Natural killer cell (primary cell): ENCODE measurements around the gene QRFP. TPM values are rescaled to one million over a fixed set of nuclear protein-coding genes. Genes with fewer than 3 reads are reported as not detected.

ENCODE experiments used
- ATAC-seq, 3 donors: fragments of 150-1000 bp in 2 of 3; fragments of 200-7000 bp in 1 of 3; cut with Tn5 transposase; 1 replicate in 1 of 3; 2 replicates in 2 of 3; pipeline ENCODE4 v1.10.0; 2021; ENCODE audit warnings: mild to moderate bottlenecking in 2 of 3, moderate library complexity in 2 of 3
- DNase-seq, 2 donors: peaks; one replicate each; pipeline versions ENCODE4 v3.0.0 to v3.0.0-alpha.2; 2013 to 2021; ENCODE audit warnings: mixed read lengths in 1 of 2
- H3K27ac ChIP-seq: one replicate; pipeline ENCODE4 v1.5.1; 2013; ENCODE audit warnings: mild to moderate bottlenecking, low read length
- H3K27me3 ChIP-seq: one replicate; pipeline ENCODE4 v1.6.1; 2013; ENCODE audit warnings: low read length; ENCODE audit not compliant: control insufficient read depth, insufficient read depth
- H3K36me3 ChIP-seq: one replicate; pipeline ENCODE4 v1.6.1; 2013; ENCODE audit warnings: low read length; ENCODE audit not compliant: control insufficient read depth, insufficient read depth
- H3K4me1 ChIP-seq: one replicate; pipeline ENCODE4 v1.6.1; 2013; ENCODE audit warnings: low read length; ENCODE audit not compliant: control insufficient read depth, insufficient read depth
- H3K4me3 ChIP-seq: one replicate; pipeline ENCODE4 v1.5.1; 2013; ENCODE audit warnings: low read length
- H3K9me3 ChIP-seq: one replicate; pipeline ENCODE4 v1.6.1; 2013; ENCODE audit warnings: low read length; ENCODE audit not compliant: control insufficient read depth, insufficient read depth
- H3K27ac Mint-ChIP-seq, 2 donors: one replicate each; pipeline ENCODE4 v1.8.0; 2022; ENCODE audit warnings: mild to moderate bottlenecking in 2 of 2, mixed read lengths in 2 of 2, moderate library complexity in 1 of 2
- H3K27me3 Mint-ChIP-seq, 2 donors: one replicate each; pipeline ENCODE4 v1.8.0; 2022; ENCODE audit warnings: low read depth in 2 of 2, mixed read lengths in 2 of 2
- H3K36me3 Mint-ChIP-seq: one replicate; pipeline ENCODE4 v1.8.0; 2022; ENCODE audit warnings: mixed read lengths
- H3K4me1 Mint-ChIP-seq, 2 donors: one replicate each; pipeline ENCODE4 v1.8.0; 2022; ENCODE audit warnings: mixed read lengths in 2 of 2
- H3K4me3 Mint-ChIP-seq: one replicate; pipeline ENCODE4 v1.8.0; 2022; ENCODE audit warnings: mild to moderate bottlenecking, moderate library complexity, mixed read lengths
- H3K9me3 Mint-ChIP-seq, 2 donors: one replicate each; pipeline ENCODE4 v1.8.0; 2022; ENCODE audit warnings: mixed read lengths in 2 of 2
- CTCF ChIP-seq: fragments of 200-600 bp; IDR thresholded peaks from one replicate; pipeline ENCODE4 v1.8.0; 2022; ENCODE audit warnings: antibody characterized with exemption
- WGBS: methylation state at CpG from one replicate; pipeline ENCODE4 v1.1.7; 2013; ENCODE audit warnings: missing lambda C conversion rate; ENCODE audit not compliant: insufficient coverage; 5-methylcytosine and 5-hydroxymethylcytosine counted together
- intact Hi-C: fragments of 100-400 bp; cut with micrococcal nuclease; formaldehyde crosslinking; loops from one replicate; pipeline ENCODE4 v1.14.2; 2022
- total RNA-seq, 4 donors: library from RNA; stranded (reverse); fragments of 120-200 nt in 1 of 4; gene quantifications; one replicate each; pipeline versions ENCODE4 v1.2.3 to v1.2.4, GENCODE V29; 2013 to 2022

Gene QRFP
- total RNA-seq, 3 donors from 2014 or later (not counting 1 experiment from before 2014, with no cell fraction given), result not detected

GRCh38 chr9:130890124-130890523 is 6.5 kb downstream of the QRFP start:
- Histone ChIP-seq H3K27ac (no peak overlapping the region), H3K36me3 (peaks cover 35% of the 10 kb centered on the region), H3K4me3 (no peak overlapping the region), H3K9me3 (no peaks in the 10 kb centered on the region), H3K27me3 (no peaks in the 10 kb centered on the region), H3K4me1 (peaks cover 9% of the 10 kb centered on the region)
- no peaks in the 10 kb centered on the region for H3K27me3 Mint-ChIP-seq
- H3K27ac Mint-ChIP-seq, result no peak overlapping the region
- no peaks in the 10 kb centered on the region for H3K4me1 Mint-ChIP-seq
- 96% methylated on average over 9 of the region's 9 CpGs for WGBS
- H3K4me3 Mint-ChIP-seq, result no peak overlapping the region
- H3K9me3 Mint-ChIP-seq, result no peaks in the 10 kb centered on the region
- DNase-seq (no peak), ATAC-seq (no peak)
- intact Hi-C loops, result no loop called here
- no peak for TF ChIP-seq CTCF
- H3K36me3 Mint-ChIP-seq, result peaks cover 7% of the 10 kb centered on the region

GRCh38 chr9:130888146-130888885 is 8.3 kb downstream of the QRFP start:
- ATAC-seq, result no peak
- H3K27ac Mint-ChIP-seq, result no peak overlapping the region

GRCh38 chr9:130887494-130888144 is 9.0 kb downstream of the QRFP start:
- ATAC-seq (no peak), DNase-seq (no peak)
- no peaks in the 10 kb centered on the region for H3K9me3 Mint-ChIP-seq
- H3K4me1 ChIP-seq, result no peaks in the 10 kb centered on the region
- H3K36me3 Mint-ChIP-seq, result peaks cover 7% of the 10 kb centered on the region
- no peaks in the 10 kb centered on the region for H3K9me3 ChIP-seq
- H3K36me3 ChIP-seq, result peaks cover 52% of the 10 kb centered on the region
- H3K4me3 ChIP-seq, result no peak overlapping the region
- no peaks in the 10 kb centered on the region for H3K4me1 Mint-ChIP-seq
- H3K27me3 ChIP-seq, result no peaks in the 10 kb centered on the region
- 96% methylated on average over 24 of the region's 25 CpGs for WGBS
- no peaks in the 10 kb centered on the region for H3K27me3 Mint-ChIP-seq
- no peak overlapping the region for H3K27ac ChIP-seq
- no peak overlapping the region for H3K27ac Mint-ChIP-seq
- no peak for TF ChIP-seq CTCF
- H3K4me3 Mint-ChIP-seq, result no peak overlapping the region
- intact Hi-C loops, result no loop called here

More at GRCh38 chr9:130888146-130888885, 8.3 kb downstream of the QRFP start:
- H3K27me3 ChIP-seq, result no peaks in the 10 kb centered on the region
- 97% methylated on average over 22 of the region's 22 CpGs for WGBS
- H3K27me3 Mint-ChIP-seq, result no peaks in the 10 kb centered on the region
- peaks cover 7% of the 10 kb centered on the region for H3K36me3 Mint-ChIP-seq
- intact Hi-C loops, result no loop called here
- no peaks in the 10 kb centered on the region for H3K9me3 ChIP-seq
- no peak overlapping the region for H3K27ac ChIP-seq
- TF ChIP-seq CTCF, result no peak
- H3K4me3 Mint-ChIP-seq, result no peak overlapping the region
- no peak overlapping the region for H3K4me3 ChIP-seq
- H3K9me3 Mint-ChIP-seq, result no peaks in the 10 kb centered on the region
- no peaks in the 10 kb centered on the region for H3K4me1 Mint-ChIP-seq
- H3K4me1 ChIP-seq, result peaks cover 2% of the 10 kb centered on the region
- no peak for DNase-seq
- H3K36me3 ChIP-seq, result peaks cover 52% of the 10 kb centered on the region
